Muscle of leg (tissue), 11 donors: ENCODE measurements around the gene PGAM1. TPM values are rescaled to one million over a fixed set of nuclear protein-coding genes. Genes with fewer than 3 reads are reported as not detected.

Experiments
- DNase-seq: peaks from one replicate; pipeline ENCODE4 v3.0.0; 2013
- H3K27ac ChIP-seq: one replicate; pipeline ENCODE4 v1.5.1; 2013; ENCODE audit warnings: mild to moderate bottlenecking, low read length, control low read depth
- H3K27me3 ChIP-seq: one replicate; pipeline ENCODE4 v1.6.1; 2013; ENCODE audit warnings: low read length; ENCODE audit not compliant: control insufficient read depth, insufficient read depth
- H3K36me3 ChIP-seq: one replicate; pipeline ENCODE4 v1.6.1; 2013; ENCODE audit warnings: low read length; ENCODE audit not compliant: control insufficient read depth, insufficient read depth
- H3K4me1 ChIP-seq: one replicate; pipeline ENCODE4 v1.6.1; 2013; ENCODE audit warnings: low read length; ENCODE audit not compliant: control insufficient read depth, insufficient read depth
- H3K4me3 ChIP-seq: one replicate; pipeline ENCODE4 v1.5.1; 2013; ENCODE audit warnings: low read length, control low read depth
- H3K9me3 ChIP-seq: replicated peaks from 2 replicates; pipeline ENCODE4 v1.6.1; 2013; ENCODE audit warnings: low read depth, low read length; ENCODE audit not compliant: control insufficient read depth
- WGBS: methylation state at CpG from one replicate; pipeline ENCODE4 v1.1.5; 2013; ENCODE audit warnings: missing lambda C conversion rate; ENCODE audit not compliant: insufficient coverage; 5-methylcytosine and 5-hydroxymethylcytosine counted together
- polyA plus RNA-seq, 8 donors: library from polyadenylated mRNA; unstranded; fragments of 120-200 nt; gene quantifications; one replicate each; pipeline versions ENCODE4 v1.2.1 to v1.2.3, GENCODE V29; 2013; ENCODE audit warnings: inconsistent platforms in 1 of 8, low replicate concordance in 1 of 8; ENCODE audit not compliant: insufficient read length in 8 of 8, insufficient read depth in 1 of 8
- total RNA-seq: library from RNA; stranded (reverse); fragments of 120-200 nt; gene quantifications from one replicate; pipeline ENCODE4 v1.2.4, GENCODE V29; 2013

PGAM1 gene
- total and polyA plus RNA-seq, 9 donors: 102 to 160 (median 111) TPM

- 95% methylated on average over 4 of the region's 6 CpGs for WGBS
- Histone ChIP-seq H3K4me1 (peaks cover 16% of the 10 kb centered on the region), H3K36me3 (peaks cover 59% of the 10 kb centered on the region), H3K9me3 (no peaks in the 10 kb centered on the region), H3K27ac (no peak overlapping the region), H3K4me3 (no peak overlapping the region), H3K27me3 (no peaks in the 10 kb centered on the region)
- DNase-seq: no peak
Measured at GRCh38 chr10:97452352-97452751, 26.4 kb downstream of the PGAM1 start.

GRCh38 chr10:97454330-97455036 is 28.5 kb downstream of the PGAM1 start:
- WGBS: 100% methylated on average over 1 of the region's 3 CpGs
- Histone ChIP-seq H3K27ac (no peak overlapping the region), H3K27me3 (no peaks in the 10 kb centered on the region), H3K36me3 (peaks cover 78% of the 10 kb centered on the region), H3K4me1 (peaks cover 11% of the 10 kb centered on the region), H3K4me3 (no peak overlapping the region), H3K9me3 (no peaks in the 10 kb centered on the region)
- no peak for DNase-seq

GRCh38 chr10:97456034-97456685 is 30.2 kb downstream of the PGAM1 start:
- H3K9me3 ChIP-seq: no peaks in the 10 kb centered on the region
- H3K36me3 ChIP-seq: peaks cover 87% of the 10 kb centered on the region
- DNase-seq: no peak
- 52% methylated on average over 2 of the region's 5 CpGs for WGBS
- no peaks in the 10 kb centered on the region for H3K27me3 ChIP-seq
- H3K4me3 ChIP-seq: no peak overlapping the region
- H3K27ac ChIP-seq: no peak overlapping the region
- H3K4me1 ChIP-seq: peaks cover 5% of the 10 kb centered on the region

DNA sequence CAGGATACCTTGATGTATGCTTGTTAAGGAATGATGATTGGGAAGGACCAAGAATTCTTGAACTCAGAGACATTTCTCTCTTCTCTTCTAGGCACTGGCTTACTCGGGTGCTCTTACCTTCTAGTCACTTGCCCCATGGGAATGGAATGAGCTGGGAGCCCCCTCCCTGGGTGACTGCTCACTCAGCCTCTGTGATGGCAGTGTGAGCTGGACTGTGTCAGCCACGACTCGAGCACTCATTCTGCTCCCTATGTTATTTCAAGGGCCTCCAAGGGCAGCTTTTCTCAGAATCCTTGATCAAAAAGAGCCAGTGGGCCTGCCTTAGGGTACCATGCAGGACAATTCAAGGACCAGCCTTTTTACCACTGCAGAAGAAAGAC is 30.7 kb downstream of the PGAM1 start:
- no peaks in the 10 kb centered on the region for H3K27me3 ChIP-seq
- WGBS: 69% methylated on average over 2 of the region's 3 CpGs
- H3K36me3 ChIP-seq: peaks cover 89% of the 10 kb centered on the region
- H3K9me3 ChIP-seq: no peaks in the 10 kb centered on the region
- no peak for DNase-seq
- peaks cover 5% of the 10 kb centered on the region for H3K4me1 ChIP-seq
- H3K27ac ChIP-seq: no peak overlapping the region
- no peak overlapping the region for H3K4me3 ChIP-seq

DNA sequence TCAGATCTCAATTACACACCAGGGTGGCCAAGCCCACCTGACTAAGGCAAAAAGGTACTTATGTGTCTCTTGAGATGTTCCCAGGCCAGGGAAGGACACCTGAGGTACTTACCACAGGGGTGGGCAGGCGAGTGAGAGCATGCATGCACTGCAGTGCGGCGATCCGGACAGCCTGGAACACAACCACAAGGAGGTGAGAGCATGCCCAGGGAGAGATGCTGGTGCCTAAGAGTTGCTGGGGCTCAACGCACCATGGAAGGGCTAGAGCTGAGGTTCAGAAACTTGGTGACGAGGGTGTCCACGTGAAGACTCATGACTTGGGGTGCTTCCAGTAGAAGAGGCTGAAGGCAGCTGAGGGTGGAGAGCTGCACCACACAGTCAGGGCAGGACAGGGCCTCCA is 33.1 kb downstream of the PGAM1 start:
- H3K27ac ChIP-seq: no peak overlapping the region
- H3K27me3 ChIP-seq: no peaks in the 10 kb centered on the region
- H3K4me1 ChIP-seq: peaks cover 5% of the 10 kb centered on the region
- H3K36me3 ChIP-seq: peaks cover 93% of the 10 kb centered on the region
- no peak for DNase-seq
- no peak overlapping the region for H3K4me3 ChIP-seq
- 96% methylated on average over 7 of the region's 7 CpGs for WGBS
- H3K9me3 ChIP-seq: no peaks in the 10 kb centered on the region

DNA sequence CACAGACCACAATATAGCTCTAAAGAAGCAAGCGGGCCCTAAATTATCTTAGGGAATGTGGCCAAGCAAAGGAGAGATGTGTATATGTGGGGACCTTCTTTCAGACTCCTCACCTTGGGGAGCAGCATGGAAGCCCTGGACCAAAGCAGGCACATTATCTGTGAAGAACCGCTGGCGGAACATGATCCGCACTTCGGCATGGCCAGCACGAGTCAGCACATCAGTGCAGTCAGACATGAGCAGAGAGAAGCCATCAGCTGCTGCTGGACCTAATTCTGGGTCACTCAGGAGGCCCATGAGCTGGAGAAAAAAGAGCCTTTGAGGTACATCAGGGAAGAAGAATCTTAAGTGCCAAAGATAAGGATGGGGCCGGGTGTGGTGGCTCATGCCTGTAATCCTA is 33.9 kb downstream of the PGAM1 start:
- H3K27me3 ChIP-seq: no peaks in the 10 kb centered on the region
- 94% methylated on average over 5 of the region's 7 CpGs for WGBS
- H3K36me3 ChIP-seq: peaks cover 94% of the 10 kb centered on the region

DNA sequence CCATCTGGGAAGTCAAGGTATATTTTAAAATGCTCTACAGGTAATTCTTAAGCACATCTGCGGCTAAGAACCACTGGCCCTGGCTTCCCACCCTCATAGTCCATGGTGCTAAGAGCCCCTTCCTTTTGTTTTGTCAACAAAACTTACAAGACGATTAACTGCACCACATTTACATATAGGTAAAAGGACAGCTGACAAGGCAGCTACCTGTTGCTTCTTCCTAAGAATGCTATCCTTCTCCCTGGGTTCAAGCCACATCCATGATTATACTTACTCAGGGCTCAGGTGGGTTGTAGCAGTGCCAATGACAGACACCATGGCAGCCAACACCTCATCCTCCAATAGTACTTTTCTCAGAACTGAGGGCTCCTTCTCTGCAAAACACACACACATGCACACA is 36.3 kb downstream of the PGAM1 start:
- Histone ChIP-seq H3K4me3 (no peak overlapping the region), H3K27me3 (no peaks in the 10 kb centered on the region), H3K36me3 (peaks cover 96% of the 10 kb centered on the region), H3K4me1 (no peaks in the 10 kb centered on the region), H3K27ac (no peak overlapping the region), H3K9me3 (no peaks in the 10 kb centered on the region)
- DNase-seq: no peak
- 85% methylated on average over 2 of the region's 2 CpGs for WGBS

More for the DNA sequence above, 33.9 kb downstream of the PGAM1 start:
- Histone ChIP-seq H3K4me3 (no peak overlapping the region), H3K27ac (no peak overlapping the region), H3K4me1 (no peaks in the 10 kb centered on the region), H3K9me3 (no peaks in the 10 kb centered on the region)
- no peak for DNase-seq

DNA sequence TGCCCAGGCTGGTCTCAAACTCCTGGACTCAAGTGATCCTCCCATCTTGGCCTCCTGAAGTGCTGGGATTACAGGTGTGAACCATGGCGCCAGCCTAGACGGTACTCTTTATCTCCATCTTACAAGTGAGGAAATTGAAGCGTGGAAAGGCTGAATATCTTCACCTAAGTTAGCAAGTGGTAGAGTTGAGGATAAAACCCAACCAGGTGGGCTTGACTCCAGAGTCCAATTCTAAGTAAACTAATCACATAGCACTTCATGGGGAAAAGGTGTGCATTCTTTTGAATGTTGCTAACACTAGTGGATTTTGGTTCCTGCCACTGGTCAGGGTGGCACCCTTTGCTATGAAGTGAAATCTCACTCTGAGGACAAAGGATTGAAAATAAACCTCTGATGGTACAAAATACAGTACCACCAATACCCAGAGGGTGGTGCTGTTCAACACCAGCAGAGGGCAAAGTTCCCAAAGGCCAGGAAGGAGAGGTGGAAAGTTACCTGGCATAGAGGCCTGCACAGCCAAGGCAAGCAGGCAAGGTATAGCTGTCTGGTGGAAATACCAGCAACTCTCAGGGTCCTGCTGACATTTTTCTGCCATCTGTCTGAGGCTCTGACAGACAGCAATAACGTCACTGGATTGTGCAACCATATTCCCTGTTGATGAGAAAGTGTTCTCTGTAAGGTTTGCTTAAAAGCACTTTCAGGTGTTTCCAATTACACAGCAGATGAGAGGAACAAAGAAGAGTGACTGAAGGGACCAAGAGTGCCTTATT is 37.6 kb downstream of the PGAM1 start:
- 17% methylated on average over 1 of the region's 4 CpGs for WGBS
- Histone ChIP-seq H3K4me3 (no peak overlapping the region), H3K9me3 (no peaks in the 10 kb centered on the region), H3K36me3 (peaks cover 99% of the 10 kb centered on the region), H3K27me3 (no peaks in the 10 kb centered on the region), H3K27ac (no peak overlapping the region), H3K4me1 (no peaks in the 10 kb centered on the region)
- DNase-seq: peak; percentile 47

- Histone ChIP-seq H3K36me3 (peaks cover 99% of the 10 kb centered on the region), H3K4me1 (no peaks in the 10 kb centered on the region), H3K27ac (no peak overlapping the region), H3K4me3 (no peak overlapping the region), H3K27me3 (no peaks in the 10 kb centered on the region), H3K9me3 (no peaks in the 10 kb centered on the region)
- 22% methylated on average over 1 of the region's 1 CpG for WGBS
- DNase-seq: no peak
Measured at GRCh38 chr10:97464226-97464625, 38.2 kb downstream of the PGAM1 start.

GRCh38 chr10:97465982-97466381 is 40.0 kb downstream of the PGAM1 start:
- Histone ChIP-seq H3K27me3 (no peaks in the 10 kb centered on the region), H3K36me3 (peaks cover 97% of the 10 kb centered on the region), H3K27ac (no peak overlapping the region), H3K4me3 (no peak overlapping the region), H3K4me1 (no peaks in the 10 kb centered on the region), H3K9me3 (no peaks in the 10 kb centered on the region)
- WGBS: 89% methylated on average over 6 of the region's 7 CpGs
- DNase-seq: no peak
